Measurements from ENCODE around the gene ACHE.
"Not testable (repeated sequence)": the region's sequence is repeated elsewhere in the genome, so short reads cannot be mapped to it uniquely, and the experiment has no call there.

DNA sequence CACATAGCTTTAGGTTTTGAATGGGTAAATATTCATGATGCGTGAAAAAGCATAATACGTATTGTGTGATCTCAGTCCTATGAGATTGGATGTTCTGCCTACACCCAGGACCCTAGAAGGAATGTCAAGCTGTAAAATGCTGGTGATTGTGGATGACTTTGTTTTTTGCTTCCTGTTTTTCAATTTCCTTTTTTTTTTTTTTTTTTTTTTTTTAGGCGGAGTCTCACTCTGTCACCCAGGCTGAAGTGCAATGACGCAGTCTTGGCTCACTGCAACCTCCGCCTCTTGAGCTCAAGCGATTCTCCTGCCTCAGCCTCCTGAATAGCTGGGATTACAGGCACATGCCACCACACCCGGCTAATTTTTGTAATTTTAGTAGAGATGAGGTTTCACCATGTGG is 14.8 kb upstream of the ACHE start:
- TF ChIP-seq, protein P1, sequence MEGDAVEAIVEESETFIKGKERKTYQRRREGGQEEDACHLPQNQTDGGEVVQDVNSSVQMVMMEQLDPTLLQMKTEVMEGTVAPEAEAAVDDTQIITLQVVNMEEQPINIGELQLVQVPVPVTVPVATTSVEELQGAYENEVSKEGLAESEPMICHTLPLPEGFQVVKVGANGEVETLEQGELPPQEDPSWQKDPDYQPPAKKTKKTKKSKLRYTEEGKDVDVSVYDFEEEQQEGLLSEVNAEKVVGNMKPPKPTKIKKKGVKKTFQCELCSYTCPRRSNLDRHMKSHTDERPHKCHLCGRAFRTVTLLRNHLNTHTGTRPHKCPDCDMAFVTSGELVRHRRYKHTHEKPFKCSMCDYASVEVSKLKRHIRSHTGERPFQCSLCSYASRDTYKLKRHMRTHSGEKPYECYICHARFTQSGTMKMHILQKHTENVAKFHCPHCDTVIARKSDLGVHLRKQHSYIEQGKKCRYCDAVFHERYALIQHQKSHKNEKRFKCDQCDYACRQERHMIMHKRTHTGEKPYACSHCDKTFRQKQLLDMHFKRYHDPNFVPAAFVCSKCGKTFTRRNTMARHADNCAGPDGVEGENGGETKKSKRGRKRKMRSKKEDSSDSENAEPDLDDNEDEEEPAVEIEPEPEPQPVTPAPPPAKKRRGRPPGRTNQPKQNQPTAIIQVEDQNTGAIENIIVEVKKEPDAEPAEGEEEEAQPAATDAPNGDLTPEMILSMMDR (IDR thresholded peaks at IDR 0.05) = not testable (repeated sequence)
- not testable (repeated sequence) for TF ChIP-seq POLR2AphosphoS5, POLR2A (IDR thresholded peaks at IDR 0.05)

Measured in breast epithelium (tissue), 3 donors.